Fibroblast of skin of left quadriceps (primary cell): ENCODE measurements around the gene FRRS1.
A peak's percentile ranks its signal among the peaks of the same experiment; 100 is the strongest.

Experiments used
- DNase-seq, 2 experiments: peaks; one replicate each; pipeline ENCODE4 v3.0.0-alpha.2; 2013; ENCODE audit warnings: low read depth in 2 of 2

FRRS1 gene

DNA sequence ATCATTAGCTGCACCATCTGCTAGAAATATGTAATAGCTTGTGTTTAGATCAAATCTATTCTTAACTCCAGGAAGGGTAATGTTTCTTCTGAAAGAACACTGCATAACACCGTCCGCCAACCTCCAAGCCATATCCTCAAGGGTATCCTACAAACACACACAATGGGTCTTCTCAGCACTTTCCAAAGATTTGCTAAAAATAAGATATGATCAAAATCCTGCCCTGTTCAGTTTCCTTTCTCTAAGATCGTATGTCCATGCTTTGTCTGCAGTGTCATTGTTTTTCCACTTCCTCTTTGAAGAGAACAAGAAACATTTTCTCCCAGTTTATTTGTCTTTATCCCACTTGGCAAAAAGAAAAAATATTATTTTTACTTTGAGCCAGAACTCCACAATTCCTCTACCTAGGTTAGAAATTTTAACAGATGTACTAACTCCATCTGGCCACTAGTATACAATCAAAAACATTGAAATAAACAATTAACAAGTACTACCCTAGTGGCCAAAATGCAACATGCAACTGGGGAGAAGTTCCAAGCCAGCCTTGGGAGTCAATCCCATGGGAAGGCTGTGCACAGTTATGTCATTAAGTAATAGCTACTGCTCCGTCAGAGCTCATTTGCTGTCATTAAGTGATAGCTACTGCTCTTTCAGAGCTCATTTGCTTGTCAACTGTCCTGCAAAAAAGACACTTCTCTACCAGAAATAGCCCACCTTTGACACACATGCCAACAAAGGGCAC lies 37.8 kb downstream of the FRRS1 start:
- DNase-seq, result no peak

DNA sequence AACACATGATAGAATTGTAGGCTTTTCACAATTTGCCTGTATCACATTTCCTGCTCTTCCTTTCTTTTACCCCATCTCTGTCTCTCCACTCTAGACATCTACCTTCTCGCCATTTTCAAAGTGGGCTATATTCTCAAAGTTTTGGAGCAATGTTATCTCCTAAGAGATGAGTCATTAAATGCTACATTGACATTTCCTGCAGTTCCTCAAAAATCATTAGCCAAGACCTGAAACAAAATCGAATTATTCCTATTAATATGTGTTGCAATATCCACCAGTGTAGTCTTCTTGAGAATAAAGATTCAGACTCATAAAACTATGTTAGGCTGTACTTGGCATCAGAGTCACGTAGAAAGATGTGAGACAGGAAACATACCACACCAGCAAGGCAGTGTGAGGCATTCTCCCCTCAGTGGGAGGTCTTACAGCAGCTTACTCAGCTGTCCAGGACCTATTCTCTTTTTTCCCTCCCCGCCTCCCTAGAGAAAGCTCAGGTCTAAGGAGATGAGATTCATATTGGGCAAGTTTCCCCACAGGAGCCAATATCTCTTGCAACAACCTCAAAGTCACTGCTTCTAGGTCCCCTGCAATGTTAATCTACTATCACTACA lies 38.8 kb downstream of the FRRS1 start:
- peak; percentile 68 to 71 for DNase-seq

DNA sequence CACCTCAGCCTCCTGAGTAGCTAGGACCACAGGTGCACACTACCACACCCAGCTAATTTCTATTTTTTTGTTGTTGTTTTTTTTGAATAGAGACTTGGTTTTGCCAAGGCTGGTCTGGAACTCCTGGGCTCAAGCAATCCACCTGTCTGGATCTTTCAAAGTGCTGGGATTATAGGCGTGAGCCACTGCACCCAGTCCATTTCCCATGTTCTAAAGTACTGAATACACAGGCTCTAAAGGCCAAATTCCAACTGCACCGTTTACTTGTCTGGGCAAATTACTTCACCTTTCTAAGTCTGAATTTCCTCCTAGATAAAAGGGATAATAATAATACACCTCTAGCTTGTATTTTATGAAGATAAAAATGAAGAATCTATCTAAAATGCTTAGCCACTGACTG lies 39.6 kb downstream of the FRRS1 start:
- no peak for DNase-seq

DNA sequence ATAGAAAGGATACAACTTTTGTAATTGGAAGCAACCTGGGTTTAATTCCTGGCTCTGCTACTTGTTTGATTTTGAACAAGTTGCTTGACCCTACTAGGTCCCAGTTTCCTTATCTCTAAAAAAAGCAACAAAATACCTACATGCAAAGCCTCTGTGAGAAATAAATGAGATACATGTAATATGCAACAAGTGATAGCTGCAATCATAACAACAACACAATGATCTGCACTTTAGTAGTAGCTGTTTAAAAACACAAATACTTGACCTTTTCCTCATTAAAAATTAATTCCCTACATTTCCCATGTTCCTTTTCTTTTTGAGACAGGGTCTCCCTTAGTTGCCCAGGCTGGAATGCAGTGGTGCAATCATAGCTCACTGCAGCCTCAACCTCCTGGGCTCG lies 40.0 kb downstream of the FRRS1 start:
- no peak for DNase-seq

DNA sequence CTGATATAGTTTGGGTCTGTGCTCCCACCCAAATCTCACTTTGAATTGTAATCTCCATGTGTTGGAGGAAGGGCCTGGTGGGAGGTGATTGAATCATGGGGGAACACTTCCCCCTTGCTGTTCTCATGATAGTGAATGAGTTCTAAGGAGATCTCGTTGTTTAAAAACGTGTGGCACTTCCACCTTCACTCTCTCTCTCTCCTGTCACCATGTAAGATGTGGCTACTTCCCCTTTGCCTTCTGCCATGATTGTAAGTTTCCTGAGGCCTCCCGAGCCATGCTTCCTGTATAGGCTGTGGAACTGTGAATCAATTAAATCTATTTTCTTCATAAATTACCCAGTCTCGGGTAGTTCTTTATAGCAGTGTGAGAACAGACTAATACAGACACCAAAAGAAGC lies 40.4 kb downstream of the FRRS1 start:
- no peak for DNase-seq

DNA sequence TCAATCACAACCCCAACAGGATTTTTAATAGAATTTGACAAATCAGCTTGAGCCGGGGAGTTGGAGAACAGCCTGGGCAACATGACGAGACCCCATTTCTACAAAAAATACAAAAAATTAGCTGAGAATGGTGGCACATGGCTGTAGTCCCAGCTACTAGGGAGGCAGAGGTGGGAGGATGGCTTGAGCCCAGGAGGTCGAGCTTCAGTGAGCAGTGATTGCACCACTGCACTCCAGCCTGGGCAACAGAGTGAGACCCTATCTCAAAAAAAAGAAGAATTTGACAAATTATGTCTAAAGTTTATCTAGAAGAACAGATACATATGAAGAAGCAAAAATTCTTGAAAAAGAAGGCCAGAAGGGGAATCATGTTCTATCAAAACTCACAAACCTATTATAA lies 43.2 kb downstream of the FRRS1 start:
- no peak for DNase-seq

DNA sequence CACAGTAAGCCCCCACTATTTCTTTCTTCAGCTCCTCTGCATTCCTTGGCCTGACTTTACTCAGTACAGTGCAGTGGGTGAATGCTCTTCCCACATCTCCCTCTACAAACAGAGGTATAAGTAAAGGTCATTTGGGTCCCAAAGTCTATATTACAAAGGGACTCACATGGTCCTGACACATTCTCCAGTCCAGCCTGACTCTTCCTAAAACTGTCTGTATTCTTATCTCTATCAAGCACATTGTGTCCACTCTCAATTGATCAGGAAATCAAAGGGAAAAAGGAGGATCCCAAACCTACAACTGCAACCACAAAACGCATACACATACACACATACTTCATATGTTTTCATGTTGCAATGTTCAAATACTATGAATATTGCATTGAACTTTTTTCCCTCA lies 49.4 kb downstream of the FRRS1 start:
- no peak for DNase-seq

DNA sequence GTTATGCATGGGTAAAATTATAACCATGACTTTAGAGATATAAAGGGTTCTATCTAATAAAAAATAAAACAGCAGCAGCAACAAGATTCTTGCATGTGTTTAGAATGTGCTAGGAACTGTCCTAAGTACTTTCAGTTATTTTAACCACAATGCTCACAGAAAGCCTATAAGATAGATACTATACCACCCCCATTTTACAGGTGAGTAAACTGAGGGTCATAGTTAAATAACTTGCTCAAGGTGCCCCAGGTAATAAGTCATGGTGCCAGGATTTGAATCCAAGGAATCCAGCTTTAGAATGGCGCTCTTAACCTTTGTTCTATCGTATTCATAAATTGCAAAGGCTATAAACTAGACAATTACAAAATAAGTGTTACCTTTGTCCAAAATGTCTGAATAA lies 53.4 kb downstream of the FRRS1 start:
- no peak for DNase-seq

DNA sequence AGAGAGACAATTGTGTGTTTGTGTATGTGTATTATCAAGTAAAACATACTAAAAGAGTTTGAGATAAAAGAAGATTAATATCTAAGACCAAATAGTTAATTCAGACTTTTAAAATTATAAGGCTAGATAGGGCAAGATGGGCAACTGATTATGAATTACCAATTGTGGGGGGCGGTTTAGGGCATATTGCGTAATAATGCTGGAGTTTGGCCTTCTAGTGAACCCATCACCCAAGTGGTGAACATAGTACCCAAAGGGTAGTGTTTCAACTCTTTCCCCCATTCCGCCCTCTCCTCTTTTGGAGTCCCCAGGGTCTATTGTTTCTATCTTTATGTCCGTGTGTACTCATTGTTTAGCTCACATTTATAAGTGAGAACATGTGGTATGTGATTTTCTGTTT lies 55.4 kb downstream of the FRRS1 start:
- no peak for DNase-seq

DNA sequence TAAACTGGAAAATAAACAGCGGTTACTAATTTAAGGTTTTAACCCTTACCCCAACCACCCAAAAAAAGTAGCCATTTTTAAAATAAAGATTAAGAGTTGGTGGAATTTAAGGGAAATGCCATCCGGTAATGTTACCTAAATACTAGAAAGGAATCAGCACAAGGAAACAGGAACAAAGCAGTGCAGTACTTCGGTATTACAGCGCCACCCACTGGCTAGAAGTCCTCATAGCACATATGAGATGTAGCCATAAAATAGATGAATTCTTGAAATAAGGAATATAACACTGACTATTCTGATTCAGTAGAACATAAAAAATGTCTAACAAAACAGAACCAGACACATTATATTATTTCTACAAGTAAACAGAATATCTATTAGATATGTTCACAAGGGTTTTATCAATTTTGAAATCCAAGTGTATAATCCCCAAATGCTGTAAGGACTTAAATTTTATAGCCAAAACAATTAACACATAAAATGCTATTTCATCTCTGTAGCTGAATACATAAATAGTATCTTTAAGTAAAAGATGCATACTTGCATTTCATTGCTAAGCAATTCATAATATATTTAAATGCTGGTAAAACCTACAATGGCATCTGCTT lies 58.8 kb downstream of the FRRS1 start:
- peak in 1 of 2 experiments; percentile 34 for DNase-seq

DNA sequence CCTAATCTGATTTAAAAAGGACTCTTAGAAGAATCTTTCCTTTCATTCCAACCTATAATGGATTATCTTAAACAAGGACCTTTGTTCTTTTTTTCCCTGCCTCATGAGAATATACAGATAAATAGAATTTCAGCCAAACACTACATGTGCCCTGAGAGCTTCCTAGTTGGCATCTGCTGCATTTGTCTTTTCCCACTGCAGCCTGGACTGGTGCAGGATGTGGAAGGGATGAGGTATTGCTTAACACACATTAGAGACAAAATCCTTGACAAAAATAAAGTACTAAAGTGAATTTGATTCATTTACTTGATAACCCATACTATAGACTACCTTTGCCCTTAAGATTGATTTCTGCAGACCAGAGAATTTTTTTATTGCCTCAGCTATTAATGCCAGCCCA lies 61.0 kb downstream of the FRRS1 start:
- no peak for DNase-seq

DNA sequence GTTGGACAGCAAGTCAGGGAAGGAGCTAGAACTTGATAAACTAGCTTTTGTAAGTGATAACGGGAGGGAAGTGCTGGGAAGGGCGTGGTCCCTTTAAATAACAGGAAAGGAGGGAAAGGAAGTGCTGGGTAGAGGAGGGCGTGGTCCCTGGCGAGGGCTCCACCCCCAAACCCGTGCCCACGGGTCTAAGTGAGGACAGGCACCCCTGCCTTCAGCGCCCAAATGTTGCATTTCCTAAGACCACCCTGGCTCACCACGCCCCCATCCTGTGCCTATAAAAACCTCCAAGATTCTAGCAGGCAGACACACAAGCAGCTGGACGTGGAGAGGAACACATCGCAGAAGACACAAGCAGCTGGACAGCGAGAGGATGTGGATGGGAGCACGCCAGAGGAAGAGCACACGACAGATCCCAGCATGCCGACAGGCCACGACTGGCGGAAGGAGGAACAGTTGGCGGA lies 62.0 kb downstream of the FRRS1 start:
- DNase-seq, result no peak

DNA sequence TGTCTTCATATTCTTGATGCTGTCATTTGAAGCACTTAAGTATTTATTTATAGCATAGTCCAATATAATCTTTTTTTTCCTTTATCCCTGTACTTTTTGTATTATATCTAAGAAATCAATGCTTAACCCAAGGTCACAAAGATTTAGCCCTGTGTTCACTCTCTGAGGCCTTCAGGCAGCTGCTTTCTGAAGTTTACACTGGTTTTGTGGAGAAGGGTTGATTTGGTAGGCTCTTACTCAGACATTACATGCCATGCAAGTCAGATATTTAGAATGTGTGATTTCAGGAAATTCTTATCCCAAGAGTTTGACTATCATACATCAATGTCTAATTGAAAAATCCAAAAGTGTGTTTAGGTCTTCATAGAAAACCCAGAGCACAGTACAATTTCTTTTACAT lies 64.2 kb downstream of the FRRS1 start:
- DNase-seq, result no peak

DNA sequence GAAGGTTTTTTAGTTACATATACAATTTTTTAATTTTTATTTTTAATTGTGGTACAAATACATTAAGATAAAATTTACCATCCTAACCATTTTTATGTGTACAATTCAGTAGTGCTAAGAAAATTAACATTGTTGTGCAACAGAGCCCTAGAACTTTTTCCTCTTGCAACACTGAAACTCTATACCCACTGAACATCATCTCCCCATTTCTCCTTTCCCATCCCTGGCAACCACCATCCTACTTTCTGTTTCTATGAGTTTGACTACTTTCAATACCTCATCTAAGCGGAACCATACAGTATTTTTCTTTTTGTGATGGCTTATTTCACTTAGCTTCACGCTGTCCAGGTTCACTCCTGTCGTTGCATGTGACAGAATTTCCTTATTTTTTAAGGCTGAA lies 66.4 kb downstream of the FRRS1 start:
- DNase-seq, result no peak

DNA sequence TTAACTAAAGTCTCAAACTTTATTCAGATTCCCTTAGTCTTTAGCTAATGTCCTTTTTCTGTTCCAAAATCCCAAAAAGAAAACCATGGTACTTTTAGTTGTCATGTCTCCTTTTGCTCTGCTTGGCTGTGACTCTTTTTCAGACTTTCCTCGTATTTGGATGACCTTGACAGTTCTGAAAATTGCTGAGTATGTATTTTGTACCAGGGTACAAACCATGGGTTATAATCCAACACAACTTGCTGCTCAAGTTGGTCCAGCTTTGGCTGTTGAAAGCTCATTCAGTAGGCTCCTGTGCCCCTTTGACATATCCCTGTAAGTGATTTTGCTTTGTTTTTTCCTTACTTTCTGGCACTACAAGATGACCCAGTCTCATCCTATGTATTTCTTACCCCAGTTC lies 68.9 kb downstream of the FRRS1 start:
- DNase-seq, result no peak

DNA sequence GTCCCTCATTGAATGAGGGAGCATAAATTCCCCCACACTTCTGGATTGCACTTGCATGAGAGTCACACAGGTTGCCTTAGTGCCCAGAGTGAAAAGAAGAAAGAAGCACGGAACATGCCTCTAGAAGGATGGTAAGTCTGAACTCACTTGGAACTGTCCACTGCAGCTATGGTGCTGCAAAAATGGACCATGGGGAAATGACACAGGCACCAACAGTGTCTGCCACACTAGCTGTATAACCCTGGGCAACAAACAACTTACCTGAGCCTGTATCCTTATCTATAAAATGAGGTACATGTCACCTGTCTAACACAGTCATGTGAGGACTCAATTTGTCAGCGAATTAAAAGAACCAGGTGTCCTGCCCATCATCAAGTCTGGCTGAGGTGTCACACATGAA lies 69.8 kb downstream of the FRRS1 start:
- no peak for DNase-seq

DNA sequence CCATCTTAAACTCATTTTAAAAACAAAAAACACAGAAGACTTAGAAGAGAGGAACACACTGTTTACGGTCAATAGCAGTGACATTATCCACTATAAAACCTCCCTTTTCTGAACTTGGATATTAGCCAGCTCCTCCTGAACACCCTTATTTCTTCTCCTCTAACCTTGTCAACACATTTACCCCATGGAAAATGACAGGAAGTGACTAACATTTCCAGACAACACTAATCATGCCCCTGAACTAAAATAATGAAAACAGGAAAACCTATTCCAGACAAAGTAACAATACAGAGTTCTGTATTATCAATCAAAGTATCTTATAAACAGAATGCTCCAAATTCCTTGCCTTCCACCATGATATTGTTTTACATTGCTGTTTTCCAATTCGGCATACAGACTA lies 75.3 kb downstream of the FRRS1 start:
- DNase-seq, result no peak

DNA sequence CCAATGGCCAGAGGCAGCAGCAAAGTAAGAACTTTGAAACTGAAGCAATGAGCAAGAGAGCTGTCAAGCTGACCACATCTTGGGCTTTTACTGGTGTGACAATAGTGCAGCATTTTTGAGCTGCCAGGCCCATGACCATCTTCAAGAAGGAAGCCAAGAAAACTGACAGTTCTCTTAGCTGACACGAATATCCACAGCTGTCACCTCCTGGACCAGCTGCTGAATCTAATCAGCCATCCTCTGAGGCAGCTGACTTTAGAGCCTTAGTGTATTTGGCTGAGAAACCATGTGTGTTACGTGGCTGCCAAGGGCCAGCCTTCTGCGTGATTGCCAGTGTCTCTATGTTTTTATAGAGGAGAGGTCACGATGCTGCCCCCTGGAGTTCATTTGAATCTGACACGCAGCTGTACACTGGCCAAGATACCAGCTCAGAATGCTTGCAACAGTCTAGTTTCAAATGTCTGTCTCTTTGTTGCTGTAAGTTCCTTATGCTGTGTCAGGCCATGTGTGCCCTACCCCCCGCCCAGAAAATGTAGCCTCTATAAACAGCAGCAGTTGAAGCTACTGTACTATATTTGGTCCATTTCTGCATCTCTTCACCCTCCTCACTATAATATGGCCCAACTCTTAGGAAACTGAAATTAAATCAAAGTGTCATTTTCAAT lies 80.8 kb downstream of the FRRS1 start:
- peak; percentile 52 to 57 for DNase-seq

DNA sequence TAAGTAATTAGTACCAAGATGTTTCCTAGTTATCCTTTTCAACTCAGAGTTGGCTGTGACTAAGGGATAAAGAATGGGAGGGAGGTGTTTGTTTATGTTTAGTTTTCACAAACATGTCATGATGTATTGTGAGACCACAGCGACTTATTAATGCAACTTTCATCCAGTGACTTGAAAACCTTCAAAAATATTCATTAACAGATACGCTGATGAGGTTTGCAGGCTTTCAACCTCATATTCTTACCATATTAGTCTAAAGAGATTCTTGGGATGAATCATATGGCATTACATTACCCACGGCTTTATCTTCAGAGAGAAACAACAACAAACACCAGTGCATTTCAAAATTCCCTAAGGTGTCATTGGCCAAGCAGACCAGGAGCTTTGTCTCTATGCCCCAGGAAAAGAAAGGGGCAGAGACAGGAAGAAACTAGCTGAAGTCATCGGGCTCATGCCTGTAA lies 84.1 kb downstream of the FRRS1 start:
- DNase-seq, result peak; percentile 29 to 32

DNA sequence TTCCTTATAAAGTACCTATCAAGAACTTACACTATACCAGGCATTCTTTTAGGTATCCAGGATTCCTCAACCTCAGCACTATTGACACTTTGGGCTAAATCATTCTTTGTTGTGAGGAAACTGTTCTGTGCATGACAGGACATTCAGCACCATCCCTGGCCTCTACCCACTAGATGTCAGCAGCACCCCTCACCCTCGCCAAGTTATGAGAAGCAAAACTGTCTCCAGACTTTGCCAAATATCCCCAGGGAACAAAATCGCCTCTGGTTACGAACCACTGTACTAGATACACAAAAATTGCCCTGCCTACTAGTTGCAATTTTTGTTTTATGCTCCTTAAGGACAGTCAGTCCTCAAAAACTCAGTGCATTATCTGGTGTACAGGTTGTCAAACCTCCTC lies 84.9 kb downstream of the FRRS1 start:
- no peak for DNase-seq

DNA sequence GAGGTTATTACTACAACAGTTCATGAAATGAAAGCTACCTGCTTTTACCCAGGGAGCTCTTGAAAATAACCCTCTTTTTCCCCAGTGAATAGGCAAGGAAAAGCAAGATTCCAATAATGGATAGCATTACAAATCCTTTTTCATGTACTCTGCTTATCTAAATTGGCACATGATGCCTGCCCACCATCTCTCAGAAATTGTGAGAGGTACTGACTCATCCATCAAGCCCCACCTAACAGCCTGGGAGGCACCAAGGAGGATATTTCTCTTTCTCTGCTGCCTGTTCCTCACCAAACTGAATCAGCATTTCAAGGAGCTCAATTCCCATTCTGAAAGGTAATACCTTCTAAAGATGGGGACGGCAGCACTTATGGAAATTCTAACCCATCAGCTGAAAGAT lies 86.2 kb downstream of the FRRS1 start:
- no peak for DNase-seq

DNA sequence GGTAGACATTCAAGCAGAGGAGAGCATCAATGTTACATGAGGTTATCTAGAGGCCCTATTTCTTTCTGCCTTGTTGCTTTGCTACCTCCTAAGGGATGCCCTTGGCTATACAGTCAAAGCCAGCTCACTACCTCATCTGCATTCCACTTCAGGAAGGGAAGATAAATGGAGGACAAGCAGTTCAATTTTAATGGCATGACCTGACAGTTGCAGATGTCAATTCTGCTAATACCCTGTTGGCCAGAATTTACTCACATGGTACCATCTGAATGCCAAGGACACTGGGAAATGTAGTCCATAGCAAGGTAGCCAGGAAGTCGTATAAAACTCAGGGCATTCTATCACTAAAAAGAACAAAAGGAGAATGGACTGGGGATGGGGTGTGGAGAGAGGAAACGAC lies 89.0 kb downstream of the FRRS1 start:
- no peak for DNase-seq

DNA sequence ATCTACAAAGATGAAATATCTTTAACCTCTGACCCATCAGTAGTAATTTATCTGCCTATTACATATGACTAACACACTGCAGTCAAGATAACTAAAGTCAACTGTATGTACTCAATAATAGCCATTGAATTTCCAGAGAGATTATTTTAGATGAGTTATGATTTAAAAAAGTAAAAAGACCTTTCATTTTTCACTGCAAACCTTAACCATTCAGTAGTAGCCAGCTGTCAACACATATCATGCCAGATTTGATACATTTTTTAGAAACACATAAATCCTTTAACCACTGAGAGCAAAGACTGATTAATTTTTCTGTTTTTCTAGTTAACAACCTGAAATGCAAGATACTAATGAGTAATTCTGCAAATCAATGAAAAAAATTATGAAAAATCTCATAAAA lies 89.6 kb downstream of the FRRS1 start:
- no peak for DNase-seq
